ENCODE measurements around the gene TMEFF2.

- TF ChIP-seq CTCF (IDR thresholded peaks at IDR 0.05) = no peak
- no peak for TF ChIP-seq POLR2A (IDR thresholded peaks at IDR 0.05)
Observed at GRCh38 chr2:191945623-191946022, 249.1 kb downstream of the TMEFF2 start.

All from prostate gland (tissue), 2 donors.